Sigmoid colon (tissue), 4 donors: Measurements from ENCODE around the gene ENTR1.

Experiments used
- POLR2AphosphoS5 ChIP-seq, 4 donors: sonication (generic); formaldehyde crosslinking; IDR thresholded peaks; one replicate each; pipeline ENCODE4 v1.6.1; 2017; ENCODE audit warnings: antibody characterized with exemption in 4 of 4
- TF ChIP-seq, protein P1 (sequence below), 4 experiments: fragments of 450-650 bp in 3 of 4; fragments of 200-600 bp in 1 of 4; IDR thresholded peaks; one replicate each; pipeline ENCODE4 v1.5.1; 2016 to 2019; ENCODE audit warnings: antibody characterized with exemption in 4 of 4, mild to moderate bottlenecking in 3 of 4, moderate library complexity in 2 of 4

DNA sequence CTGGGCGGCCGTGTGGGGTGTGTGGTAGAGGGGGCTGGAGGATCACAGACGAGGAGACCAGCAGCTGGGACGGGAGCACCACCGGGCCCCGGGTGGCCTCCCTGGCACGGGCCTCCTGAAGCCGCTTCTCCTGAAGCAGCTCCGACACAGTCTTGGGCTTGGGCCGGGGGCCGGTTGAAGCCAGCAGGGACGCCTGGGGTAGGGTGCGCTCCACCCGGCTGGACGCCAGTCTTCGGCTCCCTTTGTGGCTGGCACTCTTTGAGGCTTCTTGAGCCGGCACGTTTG is 31.5 kb downstream of the ENTR1 start:
- TF ChIP-seq, protein P1, sequence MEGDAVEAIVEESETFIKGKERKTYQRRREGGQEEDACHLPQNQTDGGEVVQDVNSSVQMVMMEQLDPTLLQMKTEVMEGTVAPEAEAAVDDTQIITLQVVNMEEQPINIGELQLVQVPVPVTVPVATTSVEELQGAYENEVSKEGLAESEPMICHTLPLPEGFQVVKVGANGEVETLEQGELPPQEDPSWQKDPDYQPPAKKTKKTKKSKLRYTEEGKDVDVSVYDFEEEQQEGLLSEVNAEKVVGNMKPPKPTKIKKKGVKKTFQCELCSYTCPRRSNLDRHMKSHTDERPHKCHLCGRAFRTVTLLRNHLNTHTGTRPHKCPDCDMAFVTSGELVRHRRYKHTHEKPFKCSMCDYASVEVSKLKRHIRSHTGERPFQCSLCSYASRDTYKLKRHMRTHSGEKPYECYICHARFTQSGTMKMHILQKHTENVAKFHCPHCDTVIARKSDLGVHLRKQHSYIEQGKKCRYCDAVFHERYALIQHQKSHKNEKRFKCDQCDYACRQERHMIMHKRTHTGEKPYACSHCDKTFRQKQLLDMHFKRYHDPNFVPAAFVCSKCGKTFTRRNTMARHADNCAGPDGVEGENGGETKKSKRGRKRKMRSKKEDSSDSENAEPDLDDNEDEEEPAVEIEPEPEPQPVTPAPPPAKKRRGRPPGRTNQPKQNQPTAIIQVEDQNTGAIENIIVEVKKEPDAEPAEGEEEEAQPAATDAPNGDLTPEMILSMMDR (IDR thresholded peaks at IDR 0.05), result no peak
- no peak for TF ChIP-seq POLR2AphosphoS5 (IDR thresholded peaks at IDR 0.05)
